ENCODE data around the gene LPAR1. TPM values are rescaled to one million over a fixed set of nuclear protein-coding genes. Genes with fewer than 3 reads are reported as not detected.

LPAR1 gene
- total RNA-seq, 1 donor from 2014 or later: 11.5 TPM

DNA sequence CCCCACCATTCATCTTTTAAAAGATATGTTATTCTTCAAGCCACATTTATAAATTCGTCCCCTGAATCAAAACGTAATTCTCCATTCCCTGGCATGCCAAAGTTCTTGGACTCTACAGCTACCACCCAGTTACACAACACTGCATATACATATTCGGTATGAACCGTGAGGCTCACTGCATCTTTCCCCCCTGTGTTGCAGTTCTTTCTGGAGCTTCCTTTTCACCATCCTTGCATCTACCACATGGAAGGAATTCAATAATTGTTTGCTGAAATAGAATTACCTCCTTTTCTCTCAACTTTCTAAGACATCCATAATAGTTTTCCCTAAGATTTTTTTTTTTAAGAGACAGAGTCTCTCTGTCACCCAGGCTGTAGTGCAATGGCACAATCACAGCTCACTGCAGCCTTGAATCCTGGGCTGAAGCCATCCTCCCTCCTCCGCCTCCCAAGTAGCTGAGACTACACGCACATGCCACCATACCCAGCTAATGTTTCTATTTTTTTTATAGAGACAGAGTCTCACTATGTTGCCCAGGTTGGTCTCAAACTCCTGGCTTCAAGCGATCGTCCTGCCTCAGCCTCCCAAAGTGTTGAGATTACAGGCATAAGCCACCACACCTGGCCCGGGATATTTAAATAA lies 3.3 kb downstream of the LPAR1 start:
- Histone ChIP-seq H3K4me3 (ENCODE audit: insufficient read depth, low read depth, low read length) (no peak overlapping the region), H3K79me2 (ENCODE audit: insufficient read depth, low read length) (peaks cover 50% of the 10 kb centered on the region), H3K36me3 (ENCODE audit: insufficient read depth, low read length) (peaks cover 5% of the 10 kb centered on the region), H3K27ac (ENCODE audit: low read depth, low read length) (no peak overlapping the region), H3K9me3 (ENCODE audit: insufficient read depth, low read depth, low read length) (no peaks in the 10 kb centered on the region), H3K27me3 (ENCODE audit: insufficient read depth, low read length) (no peaks in the 10 kb centered on the region), H2AFZ (ENCODE audit: low read depth, low read length) (no peak overlapping the region), H3K9ac (ENCODE audit: low read length) (no peak overlapping the region), H4K20me1 (ENCODE audit: insufficient read depth, low read length) (peaks cover 18% of the 10 kb centered on the region), H3K4me2 (ENCODE audit: low read length) (no peak overlapping the region), H3K4me1 (ENCODE audit: insufficient read depth, low read length) (peaks cover 12% of the 10 kb centered on the region)
- H3K4me3 Mint-ChIP-seq (ENCODE audit: unreplicated experiment): no peak overlapping the region
- H3K9me3 Mint-ChIP-seq (ENCODE audit: unreplicated experiment): no peaks in the 10 kb centered on the region
- no peak for FAIRE-seq
- H3K36me3 Mint-ChIP-seq (ENCODE audit: low read depth, unreplicated experiment): no peaks in the 10 kb centered on the region
- H3K27ac Mint-ChIP-seq (ENCODE audit: unreplicated experiment): no peak overlapping the region
- peaks cover 7% of the 10 kb centered on the region for H3K4me1 Mint-ChIP-seq (ENCODE audit: low read depth, unreplicated experiment)
- no peak for TF ChIP-seq EZH2 (IDR thresholded peaks at IDR 0.05; ENCODE audit: insufficient read depth, low read length)
- TF ChIP-seq, protein P1, sequence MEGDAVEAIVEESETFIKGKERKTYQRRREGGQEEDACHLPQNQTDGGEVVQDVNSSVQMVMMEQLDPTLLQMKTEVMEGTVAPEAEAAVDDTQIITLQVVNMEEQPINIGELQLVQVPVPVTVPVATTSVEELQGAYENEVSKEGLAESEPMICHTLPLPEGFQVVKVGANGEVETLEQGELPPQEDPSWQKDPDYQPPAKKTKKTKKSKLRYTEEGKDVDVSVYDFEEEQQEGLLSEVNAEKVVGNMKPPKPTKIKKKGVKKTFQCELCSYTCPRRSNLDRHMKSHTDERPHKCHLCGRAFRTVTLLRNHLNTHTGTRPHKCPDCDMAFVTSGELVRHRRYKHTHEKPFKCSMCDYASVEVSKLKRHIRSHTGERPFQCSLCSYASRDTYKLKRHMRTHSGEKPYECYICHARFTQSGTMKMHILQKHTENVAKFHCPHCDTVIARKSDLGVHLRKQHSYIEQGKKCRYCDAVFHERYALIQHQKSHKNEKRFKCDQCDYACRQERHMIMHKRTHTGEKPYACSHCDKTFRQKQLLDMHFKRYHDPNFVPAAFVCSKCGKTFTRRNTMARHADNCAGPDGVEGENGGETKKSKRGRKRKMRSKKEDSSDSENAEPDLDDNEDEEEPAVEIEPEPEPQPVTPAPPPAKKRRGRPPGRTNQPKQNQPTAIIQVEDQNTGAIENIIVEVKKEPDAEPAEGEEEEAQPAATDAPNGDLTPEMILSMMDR (IDR thresholded peaks at IDR 0.05; ENCODE audit: insufficient read depth, low read depth, low read length): no peak
- DNase-seq (ENCODE audit: low read depth): no peak
- H3K27me3 Mint-ChIP-seq (ENCODE audit: low read depth, unreplicated experiment): no peaks in the 10 kb centered on the region

DNA sequence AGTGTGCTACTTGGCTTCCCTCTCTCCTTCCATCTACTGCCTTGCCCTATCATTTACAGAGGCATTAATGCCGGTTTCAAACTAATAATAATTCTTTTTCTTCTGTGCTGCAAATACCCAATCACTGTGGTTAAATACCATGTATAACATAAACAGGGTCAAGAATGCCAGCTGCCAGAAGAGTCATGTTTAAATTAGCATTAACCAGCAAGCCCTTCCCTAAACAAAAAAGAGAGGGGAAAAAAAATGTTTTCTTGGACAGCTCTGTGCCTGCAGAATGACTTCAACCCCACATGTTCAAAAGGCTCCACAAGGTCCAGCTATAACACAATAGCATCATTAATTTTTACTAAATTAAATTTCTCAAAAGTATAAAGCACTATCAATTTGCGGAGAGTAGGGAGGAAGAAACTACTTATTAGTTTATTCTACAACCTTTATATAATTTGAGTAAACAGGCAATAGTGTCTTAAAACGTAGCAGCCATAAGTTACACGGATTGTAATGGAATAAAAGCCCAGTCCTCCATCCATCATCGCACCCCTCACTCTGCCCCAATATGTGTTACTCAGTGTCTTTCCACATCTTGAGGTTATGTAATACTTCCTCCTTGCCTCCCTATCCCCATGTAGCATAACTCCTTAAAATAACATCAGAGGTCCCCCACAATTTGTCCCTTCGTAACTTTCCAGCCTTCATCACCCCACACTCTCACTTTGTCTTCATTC lies 3.9 kb downstream of the LPAR1 start:
- DNase-seq (ENCODE audit: low read depth): no peak
- no peak overlapping the region for H3K27ac Mint-ChIP-seq (ENCODE audit: unreplicated experiment)
- no peak overlapping the region for H3K4me2 ChIP-seq (ENCODE audit: low read length)
- TF ChIP-seq, protein P1 (IDR thresholded peaks at IDR 0.05; ENCODE audit: insufficient read depth, low read depth, low read length): no peak
- TF ChIP-seq EZH2 (IDR thresholded peaks at IDR 0.05; ENCODE audit: insufficient read depth, low read length): no peak
- H3K36me3 Mint-ChIP-seq (ENCODE audit: low read depth, unreplicated experiment): peaks cover 1% of the 10 kb centered on the region
- H3K4me3 ChIP-seq (ENCODE audit: insufficient read depth, low read depth, low read length): no peak overlapping the region
- H3K4me1 Mint-ChIP-seq (ENCODE audit: low read depth, unreplicated experiment): peaks cover 7% of the 10 kb centered on the region
- H2AFZ ChIP-seq (ENCODE audit: low read depth, low read length): no peak overlapping the region
- H3K4me3 Mint-ChIP-seq (ENCODE audit: unreplicated experiment): no peak overlapping the region
- no peaks in the 10 kb centered on the region for H3K9me3 ChIP-seq (ENCODE audit: insufficient read depth, low read depth, low read length)
- H3K27ac ChIP-seq (ENCODE audit: low read depth, low read length): no peak overlapping the region
- H3K79me2 ChIP-seq (ENCODE audit: insufficient read depth, low read length): peaks cover 53% of the 10 kb centered on the region
- H3K27me3 ChIP-seq (ENCODE audit: insufficient read depth, low read length): no peaks in the 10 kb centered on the region
- H3K4me1 ChIP-seq (ENCODE audit: insufficient read depth, low read length): peaks cover 12% of the 10 kb centered on the region
- H3K36me3 ChIP-seq (ENCODE audit: insufficient read depth, low read length): peaks cover 5% of the 10 kb centered on the region
- peaks cover 18% of the 10 kb centered on the region for H4K20me1 ChIP-seq (ENCODE audit: insufficient read depth, low read length)
- H3K9ac ChIP-seq (ENCODE audit: low read length): no peak overlapping the region
- H3K9me3 Mint-ChIP-seq (ENCODE audit: unreplicated experiment): peaks cover 1% of the 10 kb centered on the region
- no peak for FAIRE-seq
- H3K27me3 Mint-ChIP-seq (ENCODE audit: low read depth, unreplicated experiment): no peaks in the 10 kb centered on the region

- no peaks in the 10 kb centered on the region for H3K9me3 ChIP-seq (ENCODE audit: insufficient read depth, low read depth, low read length)
- H3K36me3 ChIP-seq (ENCODE audit: insufficient read depth, low read length): peaks cover 5% of the 10 kb centered on the region
- H3K79me2 ChIP-seq (ENCODE audit: insufficient read depth, low read length): peaks cover 54% of the 10 kb centered on the region
- FAIRE-seq (no peak), DNase-seq (ENCODE audit: low read depth) (no peak)
- no peak overlapping the region for H3K9ac ChIP-seq (ENCODE audit: low read length)
- Mint-ChIP-seq H3K9me3 (ENCODE audit: unreplicated experiment) (peaks cover 2% of the 10 kb centered on the region), H3K4me1 (ENCODE audit: low read depth, unreplicated experiment) (no peaks in the 10 kb centered on the region), H3K36me3 (ENCODE audit: low read depth, unreplicated experiment) (peaks cover 3% of the 10 kb centered on the region), H3K27me3 (ENCODE audit: low read depth, unreplicated experiment) (no peaks in the 10 kb centered on the region), H3K4me3 (ENCODE audit: unreplicated experiment) (no peak overlapping the region), H3K27ac (ENCODE audit: unreplicated experiment) (no peak overlapping the region)
- TF ChIP-seq EZH2 (IDR thresholded peaks at IDR 0.05; ENCODE audit: insufficient read depth, low read length): no peak
- TF ChIP-seq, protein P1 (IDR thresholded peaks at IDR 0.05; ENCODE audit: insufficient read depth, low read depth, low read length): no peak
- no peak overlapping the region for H3K27ac ChIP-seq (ENCODE audit: low read depth, low read length)
- no peak overlapping the region for H3K4me3 ChIP-seq (ENCODE audit: insufficient read depth, low read depth, low read length)
- H2AFZ ChIP-seq (ENCODE audit: low read depth, low read length): no peak overlapping the region
- H4K20me1 ChIP-seq (ENCODE audit: insufficient read depth, low read length): peaks cover 11% of the 10 kb centered on the region
- no peak overlapping the region for H3K4me2 ChIP-seq (ENCODE audit: low read length)
- no peaks in the 10 kb centered on the region for H3K27me3 ChIP-seq (ENCODE audit: insufficient read depth, low read length)
- H3K4me1 ChIP-seq (ENCODE audit: insufficient read depth, low read length): no peaks in the 10 kb centered on the region
Measured at GRCh38 chr9:111030492-111030891, 7.8 kb downstream of the LPAR1 start.

All from astrocyte (in vitro differentiated cells and primary cell).